HAP-1 (cell line): ENCODE results near the gene FPGS.
"Not testable (repeated sequence)": the region's sequence is repeated elsewhere in the genome, so short reads cannot be mapped to it uniquely, and the experiment has no call there.

ENCODE experiments used
- DNase-seq, 2 experiments: peaks; one replicate each; pipeline ENCODE4 v3.0.0-alpha.2; 2016 to 2020; ENCODE audit warnings: low spot score in 2 of 2
- H3K27me3 ChIP-seq: fragments of 250-450 bp; sonication (Bioruptor Pico); 2 replicates; pipeline ENCODE4 v1.5.1; 2020; ENCODE audit warnings: low read depth, mild to moderate bottlenecking, moderate library complexity
- H3K36me3 ChIP-seq: fragments of 250-450 bp; sonication (Bioruptor Pico); replicated peaks from 2 replicates; pipeline ENCODE4 v1.5.1; 2020; ENCODE audit warnings: mild to moderate bottlenecking
- H3K4me1 ChIP-seq: fragments of 250-450 bp; sonication (Bioruptor Pico); 2 replicates; pipeline ENCODE4 v1.5.1; 2020; ENCODE audit warnings: mild to moderate bottlenecking
- H3K4me3 ChIP-seq: fragments of 250-450 bp; sonication (Bioruptor Pico); 2 replicates; pipeline ENCODE4 v1.5.1; 2020; ENCODE audit warnings: mild to moderate bottlenecking, moderate library complexity
- H3K9me3 ChIP-seq: fragments of 250-450 bp; sonication (Bioruptor Pico); 2 replicates; pipeline ENCODE4 v1.5.1; 2020; ENCODE audit warnings: mild to moderate bottlenecking, moderate library complexity
- in situ Hi-C: fragments of 300-500 bp; cut with MboI; formaldehyde crosslinking; loops from 3 replicates; pipeline ENCODE4 v1.14.3; 2020; ENCODE audit warnings: low sequenced_read_pairs, inconsistent platforms, mixed read lengths

FPGS gene

DNA sequence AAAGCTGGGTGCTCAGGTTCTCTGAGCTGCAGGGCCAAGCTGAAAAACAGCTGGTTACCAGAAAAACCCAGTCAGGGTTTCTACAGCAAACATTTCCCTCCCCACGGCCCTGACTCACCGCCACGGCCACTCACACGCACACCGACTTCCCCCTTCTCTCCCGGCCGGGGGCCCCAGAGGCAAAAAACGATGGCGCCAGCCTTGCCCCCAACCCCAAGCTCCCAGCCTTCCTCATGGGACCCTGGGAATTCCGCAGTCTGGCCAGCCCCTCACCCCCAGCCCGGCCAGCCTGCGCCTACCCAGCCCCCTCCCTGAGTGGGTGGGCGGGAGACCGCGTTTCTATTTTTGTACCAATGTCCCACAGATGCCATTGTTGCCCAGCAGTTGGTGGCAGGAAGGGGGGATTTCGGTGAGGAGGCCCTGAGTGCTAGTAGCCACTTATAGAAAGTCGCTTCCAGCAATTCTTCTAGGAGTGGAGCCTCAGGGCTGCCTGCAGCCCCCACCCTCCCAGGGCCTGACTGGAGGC is 33.4 kb downstream of the FPGS start:
- Histone ChIP-seq H3K4me1 (no peaks in the 10 kb centered on the region), H3K36me3 (no peaks in the 10 kb centered on the region), H3K27me3 (no peaks in the 10 kb centered on the region), H3K9me3 (no peaks in the 10 kb centered on the region), H3K4me3 (no peak overlapping the region)
- DNase-seq = no peak
- in situ Hi-C loops = no loop called here

DNA sequence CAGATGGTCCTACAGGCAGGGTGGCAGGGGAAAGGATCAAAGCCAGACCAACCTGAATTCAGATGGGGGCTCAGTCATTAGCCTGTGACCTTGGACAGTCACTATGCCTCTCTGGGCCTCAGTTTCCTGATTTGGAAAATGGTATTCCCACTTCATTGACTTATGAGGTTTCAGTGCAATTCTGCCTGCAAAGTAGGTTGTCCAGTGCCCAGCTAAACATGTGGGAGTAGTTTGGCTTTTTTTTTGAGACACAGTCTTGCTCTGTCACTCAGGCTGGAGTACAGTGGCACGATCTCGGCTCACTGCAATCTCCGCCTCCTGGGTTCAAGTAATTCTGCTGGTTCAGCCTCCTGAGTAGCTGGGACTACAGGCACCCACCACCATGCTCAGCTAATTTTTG is 33.9 kb downstream of the FPGS start:
- H3K9me3 ChIP-seq, H3K36me3 ChIP-seq, H3K4me3 ChIP-seq, in situ Hi-C loops, H3K27me3 ChIP-seq, H3K4me1 ChIP-seq, DNase-seq: not testable (repeated sequence)

DNA sequence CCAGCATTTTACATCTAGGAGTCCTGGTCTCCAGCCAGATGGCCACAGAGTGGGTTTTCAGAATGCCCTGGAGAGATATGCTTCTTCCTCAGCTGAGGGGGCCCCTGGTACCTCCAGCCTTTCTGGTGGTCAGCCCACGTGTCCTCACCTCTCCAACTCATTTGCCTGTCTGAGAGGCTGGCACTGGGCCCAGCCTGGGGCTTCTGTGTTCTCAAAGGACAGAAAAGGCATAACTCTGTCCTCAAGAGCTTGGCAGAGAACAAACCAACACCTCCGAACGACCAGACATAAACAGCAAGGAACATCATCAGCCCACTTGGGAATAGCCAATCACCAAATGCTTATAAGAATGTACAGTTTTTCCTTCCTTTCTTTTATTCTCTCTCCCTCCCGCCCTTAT is 34.7 kb downstream of the FPGS start:
- in situ Hi-C loops = no loop called here
- Histone ChIP-seq H3K4me3 (no peak overlapping the region), H3K4me1 (no peaks in the 10 kb centered on the region), H3K36me3 (no peaks in the 10 kb centered on the region), H3K9me3 (no peaks in the 10 kb centered on the region), H3K27me3 (no peaks in the 10 kb centered on the region)
- DNase-seq = no peak

DNA sequence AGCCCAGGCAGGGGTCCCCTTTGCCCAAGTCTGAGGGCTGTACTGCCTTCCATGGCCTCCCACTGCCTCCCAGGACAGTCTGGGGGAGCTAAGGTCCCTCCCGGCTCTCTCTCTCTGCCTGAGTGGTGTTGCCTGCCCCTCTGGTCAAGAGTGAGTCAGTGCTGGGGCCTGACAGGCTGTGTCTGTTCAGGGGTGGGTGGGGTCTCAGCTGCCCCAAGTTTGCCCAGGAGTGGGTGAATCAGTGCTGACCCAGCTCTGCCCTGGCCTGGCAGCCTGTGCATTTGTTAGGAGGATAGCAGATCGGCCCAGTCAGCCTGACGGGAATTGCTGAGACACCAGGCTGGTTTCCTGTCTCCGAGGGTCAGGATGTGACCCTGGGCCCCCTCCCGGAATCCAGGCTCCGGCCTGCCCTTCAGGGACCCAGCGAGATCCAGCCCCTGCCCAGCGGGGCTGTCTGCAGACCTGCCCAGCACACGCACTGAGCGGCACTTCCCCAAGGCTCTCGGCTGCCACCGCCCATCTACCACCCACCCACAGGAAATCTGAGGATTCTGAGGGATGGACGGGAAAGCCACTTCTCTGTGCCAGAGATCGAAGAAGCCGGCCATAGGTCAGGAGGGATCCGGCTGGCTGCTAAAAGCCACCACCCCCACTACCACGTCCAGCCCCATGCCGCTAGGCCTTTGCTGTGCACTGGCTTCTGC is 35.8 kb downstream of the FPGS start:
- H3K9me3 ChIP-seq = no peaks in the 10 kb centered on the region
- no peaks in the 10 kb centered on the region for H3K4me1 ChIP-seq
- in situ Hi-C loops = no loop called here
- no peaks in the 10 kb centered on the region for H3K36me3 ChIP-seq
- no peak for DNase-seq
- H3K4me3 ChIP-seq = no peak overlapping the region
- no peaks in the 10 kb centered on the region for H3K27me3 ChIP-seq

DNA sequence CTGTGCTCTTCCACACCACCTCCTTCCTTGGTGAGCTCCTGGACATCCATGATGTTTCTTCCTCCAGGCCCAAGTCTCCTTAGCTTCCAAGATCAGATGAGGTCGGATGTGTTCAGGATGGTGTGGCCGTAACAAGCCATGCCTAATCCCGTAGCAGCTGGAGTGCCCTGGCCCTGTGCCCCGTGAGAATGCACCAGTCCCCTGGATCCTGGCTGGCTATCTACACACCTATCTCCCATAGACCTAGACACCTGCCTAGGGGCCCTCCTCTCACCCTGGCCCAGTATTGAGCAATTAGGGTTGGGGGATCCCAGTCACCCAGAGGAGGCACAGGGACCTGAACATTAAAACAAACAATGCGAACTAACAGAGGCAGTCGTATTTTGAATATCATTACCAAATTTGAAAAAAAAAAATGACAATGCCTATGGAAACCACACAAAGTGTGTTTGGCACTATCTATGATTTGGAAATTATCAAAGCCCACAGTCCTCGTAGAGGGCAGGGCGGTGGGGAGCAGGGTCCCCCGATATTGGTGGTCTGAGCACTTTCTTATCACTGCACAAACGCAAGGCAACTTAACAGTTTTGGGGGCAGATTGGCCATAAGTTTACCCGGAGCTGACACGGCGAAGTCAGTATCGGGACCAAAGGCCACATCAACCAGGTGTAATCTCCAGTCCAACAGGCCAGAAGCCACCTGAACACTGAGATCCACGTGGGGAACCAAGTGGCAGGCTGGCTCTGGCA is 38.6 kb downstream of the FPGS start:
- no peak for DNase-seq
- Histone ChIP-seq H3K9me3 (no peaks in the 10 kb centered on the region), H3K27me3 (no peaks in the 10 kb centered on the region), H3K36me3 (no peaks in the 10 kb centered on the region), H3K4me1 (no peaks in the 10 kb centered on the region), H3K4me3 (no peak overlapping the region)
- in situ Hi-C loops = no loop called here

DNA sequence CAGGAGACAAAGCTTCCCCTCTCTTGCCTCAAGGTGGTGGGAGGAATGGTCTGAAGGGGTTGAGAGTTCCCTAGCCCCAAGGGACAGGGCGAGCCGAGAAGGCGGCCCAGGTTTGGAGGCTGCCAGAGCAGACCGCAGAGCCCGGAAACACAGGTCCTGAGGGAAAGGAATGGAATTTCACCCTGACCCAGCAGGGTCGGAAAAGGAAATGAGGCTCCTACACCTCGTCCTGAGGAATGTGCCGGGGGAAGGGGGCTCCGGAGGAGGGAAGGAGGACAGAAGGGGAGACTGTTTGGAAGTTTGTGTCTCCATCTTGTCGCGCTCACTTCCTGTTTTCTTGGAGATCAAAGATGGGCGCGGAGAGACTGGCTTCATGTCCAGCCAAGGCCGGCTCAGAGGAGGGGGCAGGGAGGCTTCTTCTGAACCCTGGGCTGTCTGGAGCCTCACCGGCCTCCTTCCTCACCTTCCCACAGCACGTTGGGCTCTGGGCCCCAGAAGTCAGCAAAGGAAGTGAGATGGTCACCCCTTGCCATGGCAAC is 42.2 kb downstream of the FPGS start:
- H3K4me3 ChIP-seq = no peak overlapping the region
- H3K4me1 ChIP-seq = no peaks in the 10 kb centered on the region
- in situ Hi-C loops = no loop called here
- H3K36me3 ChIP-seq = no peaks in the 10 kb centered on the region
- no peaks in the 10 kb centered on the region for H3K27me3 ChIP-seq
- no peak for DNase-seq
- no peaks in the 10 kb centered on the region for H3K9me3 ChIP-seq

DNA sequence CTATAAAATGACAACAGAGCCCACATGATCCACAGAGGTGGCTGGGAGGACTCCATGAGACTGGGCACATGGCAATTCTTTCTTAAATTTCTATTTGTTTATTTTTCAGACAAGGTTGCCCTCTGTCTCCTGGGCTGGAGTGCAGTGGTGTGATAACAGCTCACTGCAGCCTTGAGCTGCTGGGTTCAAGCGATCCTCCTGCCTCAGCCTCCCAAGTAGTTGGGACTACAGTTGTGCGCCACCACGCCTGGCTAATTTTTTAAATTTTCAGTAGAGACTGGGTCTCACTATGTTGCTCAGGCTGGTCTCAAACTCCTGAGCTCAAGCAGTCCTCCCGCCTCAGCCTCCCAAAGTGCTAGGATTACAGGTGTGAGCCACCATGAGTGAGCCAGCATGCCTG is 42.9 kb downstream of the FPGS start:
- H3K9me3 ChIP-seq, H3K36me3 ChIP-seq, in situ Hi-C loops, H3K4me3 ChIP-seq, DNase-seq, H3K27me3 ChIP-seq, H3K4me1 ChIP-seq: not testable (repeated sequence)

DNA sequence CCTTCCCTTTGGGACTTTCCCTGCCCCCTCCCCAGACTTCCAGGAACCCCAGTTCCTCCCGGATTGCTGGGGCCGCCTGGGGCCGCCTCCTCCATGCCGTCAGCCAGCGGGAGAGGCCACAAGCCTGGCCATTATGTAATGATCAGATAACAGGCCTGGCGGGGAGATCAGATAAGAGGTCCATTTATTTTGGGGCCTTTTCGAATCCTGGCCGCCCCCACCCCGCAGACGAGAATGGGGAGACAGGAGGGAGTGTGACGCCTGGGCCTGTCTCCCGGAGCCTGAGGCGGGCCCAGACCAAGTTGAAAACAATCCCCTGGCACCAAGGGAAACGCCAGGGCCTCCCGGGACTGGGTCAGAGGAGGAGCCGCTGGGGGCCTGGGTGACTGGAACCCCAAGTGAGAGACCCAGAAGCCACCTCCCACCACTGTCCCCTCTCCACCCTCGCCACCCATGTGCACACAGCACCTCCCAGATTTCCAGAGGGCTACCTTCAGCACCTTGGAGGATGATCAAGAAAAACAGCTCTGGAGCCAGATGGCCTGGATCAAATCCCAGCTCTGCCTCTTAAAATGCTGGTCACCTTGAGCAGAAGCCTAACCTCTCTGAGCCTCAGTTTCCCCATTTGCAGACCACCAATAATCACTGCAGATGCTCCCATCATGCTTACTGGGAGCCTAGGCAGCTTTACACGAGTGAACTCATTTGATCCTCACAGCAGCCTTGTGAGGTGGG is 43.9 kb downstream of the FPGS start:
- Histone ChIP-seq H3K27me3 (no peaks in the 10 kb centered on the region), H3K4me1 (no peaks in the 10 kb centered on the region), H3K4me3 (no peak overlapping the region), H3K9me3 (no peaks in the 10 kb centered on the region), H3K36me3 (no peaks in the 10 kb centered on the region)
- in situ Hi-C loops = no loop called here
- no peak for DNase-seq

DNA sequence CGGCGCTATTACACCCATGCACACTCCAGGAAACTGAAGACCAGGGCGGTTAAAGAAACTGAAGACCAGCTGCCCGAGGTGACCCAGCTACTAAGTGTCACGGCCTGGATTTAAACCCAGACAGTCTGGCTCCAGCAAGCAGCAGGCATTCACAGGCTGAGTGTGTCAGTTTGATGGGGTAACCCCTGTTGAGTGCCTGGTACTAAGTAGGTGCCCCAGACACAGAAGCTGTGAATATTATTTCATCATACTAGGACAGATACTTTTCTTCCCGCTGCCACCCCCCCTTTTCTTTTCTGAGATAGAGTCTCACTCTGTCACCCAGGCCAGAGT is 44.5 kb downstream of the FPGS start:
- Histone ChIP-seq H3K27me3 (no peaks in the 10 kb centered on the region), H3K36me3 (no peaks in the 10 kb centered on the region), H3K4me1 (no peaks in the 10 kb centered on the region), H3K4me3 (no peak overlapping the region), H3K9me3 (no peaks in the 10 kb centered on the region)
- DNase-seq = no peak
- in situ Hi-C loops = no loop called here

DNA sequence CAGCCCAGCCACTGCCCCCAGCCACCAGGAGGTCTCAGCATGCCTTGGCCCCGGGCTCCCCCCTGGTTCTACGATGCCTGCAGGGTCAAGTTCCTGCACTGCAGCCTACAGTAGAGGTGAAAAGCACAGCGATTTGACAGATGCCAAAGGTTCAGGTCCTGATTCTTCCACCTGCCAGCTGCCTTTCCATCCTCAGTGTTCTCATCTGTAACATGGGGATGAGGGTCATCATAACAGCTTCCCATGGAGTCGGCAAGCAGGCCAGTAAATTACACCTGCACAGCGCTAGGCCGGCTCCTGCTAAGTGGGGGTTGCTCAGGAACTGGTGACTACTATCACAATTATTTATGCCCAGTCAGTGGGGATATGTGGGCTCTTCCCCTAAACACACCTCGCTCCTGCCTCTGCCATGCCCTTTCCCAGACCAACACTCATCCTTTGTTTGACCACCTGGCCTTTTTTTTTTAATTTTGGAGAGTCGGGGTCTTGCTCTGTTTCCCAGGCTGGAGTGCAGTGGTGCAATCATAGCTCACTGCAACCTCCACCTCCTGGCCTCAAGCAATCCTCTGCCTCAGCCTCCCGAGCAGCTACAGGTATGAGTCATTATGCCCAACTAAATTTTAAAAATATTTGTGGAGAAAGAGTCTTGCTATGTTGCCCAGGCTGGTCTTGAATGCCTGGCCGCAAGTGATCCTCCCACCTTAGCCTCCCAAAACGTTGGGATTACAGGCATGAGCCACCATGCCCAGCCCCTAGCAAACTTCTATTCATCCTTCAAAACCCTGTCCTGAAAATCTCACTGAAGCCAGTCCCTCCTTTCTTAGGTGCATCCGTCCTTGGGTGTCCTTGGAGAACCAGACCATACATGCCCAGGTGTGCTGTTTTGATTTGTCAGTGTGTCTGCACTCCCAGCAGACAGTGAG is 45.4 kb downstream of the FPGS start:
- Histone ChIP-seq H3K36me3 (no peaks in the 10 kb centered on the region), H3K4me3 (no peak overlapping the region), H3K27me3 (no peaks in the 10 kb centered on the region), H3K4me1 (no peaks in the 10 kb centered on the region), H3K9me3 (no peaks in the 10 kb centered on the region)
- in situ Hi-C loops = no loop called here
- DNase-seq = no peak

DNA sequence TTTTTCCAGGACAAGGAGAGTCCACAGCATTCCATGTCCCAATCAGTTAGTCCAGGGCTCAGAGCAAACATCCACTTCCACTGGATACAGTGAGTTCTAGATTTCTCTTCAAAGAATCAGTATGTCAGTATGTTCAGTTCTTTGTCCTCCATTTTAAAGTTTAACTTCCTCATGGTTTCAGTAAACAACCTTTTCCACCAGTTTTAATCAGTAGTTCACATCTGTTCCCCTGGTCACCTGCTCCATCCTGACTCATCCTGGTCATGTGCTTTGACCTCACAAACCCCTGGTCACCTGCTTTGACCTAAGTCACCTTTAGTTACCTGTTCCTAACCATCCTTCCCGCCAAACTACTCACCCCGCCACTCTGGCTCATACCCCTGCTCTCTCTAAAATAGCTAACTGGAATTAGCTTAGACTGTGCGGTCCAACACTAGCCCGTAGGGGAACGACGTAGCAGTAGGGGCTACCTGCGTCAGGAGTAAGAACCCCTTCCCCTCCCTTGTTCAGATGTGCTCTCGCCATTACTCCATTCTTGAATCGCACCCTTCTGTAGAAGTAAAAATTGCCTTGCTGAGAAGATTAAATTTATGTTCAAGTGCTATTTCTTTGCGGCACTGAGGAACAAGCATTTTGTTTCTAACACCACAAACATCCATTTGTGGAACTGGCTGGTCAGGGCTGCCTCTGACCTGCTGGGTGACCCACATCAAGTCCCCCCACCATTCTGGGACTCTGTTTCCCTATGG is 46.2 kb downstream of the FPGS start:
- Histone ChIP-seq H3K27me3 (no peaks in the 10 kb centered on the region), H3K36me3 (no peaks in the 10 kb centered on the region), H3K4me1 (no peaks in the 10 kb centered on the region), H3K4me3 (no peak overlapping the region), H3K9me3 (no peaks in the 10 kb centered on the region)
- DNase-seq = no peak
- in situ Hi-C loops = no loop called here

DNA sequence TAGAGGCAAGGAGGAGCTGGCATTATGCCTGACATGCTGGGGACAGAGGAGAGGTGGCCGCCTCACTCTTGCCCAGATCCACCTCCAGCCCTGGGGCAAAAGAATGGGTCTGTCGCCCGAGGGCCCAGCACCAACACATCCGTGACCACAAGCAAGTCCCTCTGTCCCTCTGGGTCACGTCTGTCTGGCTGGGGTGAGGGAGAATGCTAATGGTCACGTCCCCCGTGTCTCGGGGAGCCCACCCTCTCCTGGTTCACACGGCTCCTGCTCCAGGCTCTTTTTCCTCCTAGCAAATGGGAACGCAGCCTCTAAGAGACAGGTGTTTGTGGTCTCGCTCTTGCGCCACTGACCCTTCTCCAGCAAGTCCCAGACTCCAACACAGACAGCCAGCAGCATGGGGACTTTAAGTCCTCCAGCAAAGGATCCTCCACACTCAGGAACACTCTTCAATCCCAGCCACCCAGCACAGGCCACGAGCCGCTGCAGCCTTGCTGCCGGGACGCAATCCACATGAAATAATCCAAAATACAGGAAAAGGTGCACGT is 47.7 kb downstream of the FPGS start:
- in situ Hi-C loops = no loop called here
- Histone ChIP-seq H3K4me1 (no peaks in the 10 kb centered on the region), H3K36me3 (no peaks in the 10 kb centered on the region), H3K9me3 (no peaks in the 10 kb centered on the region), H3K4me3 (no peak overlapping the region), H3K27me3 (no peaks in the 10 kb centered on the region)
- no peak for DNase-seq
